GM18873 (cell line): ENCODE measurements around the gene GCA.

Experiments used
- ATAC-seq: cut with Tn5 transposase; IDR thresholded peaks from one replicate; pipeline ENCODE4 v1.9.1; 2021; ENCODE audit warnings: mild to moderate bottlenecking, moderate library complexity, moderate number of reproducible peaks; ENCODE audit not compliant: unreplicated experiment, low FRiP score

The GCA gene

DNA sequence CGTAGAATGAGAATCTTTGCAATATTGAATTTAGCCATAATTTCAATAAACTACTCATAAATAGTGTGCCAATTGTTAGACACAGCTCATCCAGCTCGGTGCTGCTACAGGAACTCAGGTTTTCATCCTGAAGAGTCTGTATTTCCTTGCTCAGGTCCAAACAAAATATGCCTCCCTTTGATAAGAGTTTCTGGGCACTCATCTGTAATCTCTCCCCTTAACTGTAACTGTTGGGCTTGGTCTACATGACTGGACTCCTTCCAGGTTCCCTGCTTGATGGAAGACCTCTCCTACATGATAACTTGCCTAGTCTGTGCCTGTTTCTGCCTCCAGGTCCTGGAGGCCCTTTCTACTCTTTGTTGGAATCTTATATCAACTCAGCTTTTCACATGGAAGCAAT lies 57.9 kb downstream of the GCA start:
- ATAC-seq, result no peak

DNA sequence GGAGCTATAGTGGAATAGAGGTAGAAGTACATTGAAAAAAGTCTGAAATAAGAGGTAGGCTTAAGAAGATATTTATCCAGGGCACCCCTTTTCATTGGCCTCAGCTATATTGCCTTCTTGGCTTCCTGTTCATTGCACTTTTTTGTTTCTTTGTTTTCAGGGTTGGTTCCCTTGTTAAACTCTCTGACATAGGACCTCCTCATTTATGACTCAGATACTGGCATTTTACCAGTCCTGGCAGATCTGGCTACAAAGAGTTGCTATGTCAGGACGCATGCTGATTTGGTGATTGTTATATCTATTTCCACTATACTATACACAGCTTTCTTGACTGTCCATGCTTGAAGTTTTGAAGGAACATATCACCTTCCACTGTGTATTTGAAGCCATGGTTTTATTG lies 60.0 kb downstream of the GCA start:
- no peak for ATAC-seq
